GM13976 (cell line): ENCODE results near the gene LRRC36.

Experiments used
- DNase-seq: peaks from one replicate; pipeline ENCODE4 v3.0.0; 2012; ENCODE audit warnings: low spot score
- in situ Hi-C: fragments of 300-500 bp; cut with MboI; formaldehyde crosslinking; loops from one replicate; pipeline ENCODE4 v1.12.0; 2022; ENCODE audit warnings: low sequenced_read_pairs, mixed read lengths, inconsistent platforms; ENCODE audit not compliant: unreplicated experiment
- TF ChIP-seq, protein P1 (sequence below): IDR thresholded peaks from 2 replicates; pipeline ENCODE4 v1.5.1; 2012; ENCODE audit warnings: borderline replicate concordance, mild to moderate bottlenecking; ENCODE audit not compliant: insufficient read depth; ENCODE audit errors: extremely low read depth, missing control alignments, control extremely low read depth

Gene LRRC36

DNA sequence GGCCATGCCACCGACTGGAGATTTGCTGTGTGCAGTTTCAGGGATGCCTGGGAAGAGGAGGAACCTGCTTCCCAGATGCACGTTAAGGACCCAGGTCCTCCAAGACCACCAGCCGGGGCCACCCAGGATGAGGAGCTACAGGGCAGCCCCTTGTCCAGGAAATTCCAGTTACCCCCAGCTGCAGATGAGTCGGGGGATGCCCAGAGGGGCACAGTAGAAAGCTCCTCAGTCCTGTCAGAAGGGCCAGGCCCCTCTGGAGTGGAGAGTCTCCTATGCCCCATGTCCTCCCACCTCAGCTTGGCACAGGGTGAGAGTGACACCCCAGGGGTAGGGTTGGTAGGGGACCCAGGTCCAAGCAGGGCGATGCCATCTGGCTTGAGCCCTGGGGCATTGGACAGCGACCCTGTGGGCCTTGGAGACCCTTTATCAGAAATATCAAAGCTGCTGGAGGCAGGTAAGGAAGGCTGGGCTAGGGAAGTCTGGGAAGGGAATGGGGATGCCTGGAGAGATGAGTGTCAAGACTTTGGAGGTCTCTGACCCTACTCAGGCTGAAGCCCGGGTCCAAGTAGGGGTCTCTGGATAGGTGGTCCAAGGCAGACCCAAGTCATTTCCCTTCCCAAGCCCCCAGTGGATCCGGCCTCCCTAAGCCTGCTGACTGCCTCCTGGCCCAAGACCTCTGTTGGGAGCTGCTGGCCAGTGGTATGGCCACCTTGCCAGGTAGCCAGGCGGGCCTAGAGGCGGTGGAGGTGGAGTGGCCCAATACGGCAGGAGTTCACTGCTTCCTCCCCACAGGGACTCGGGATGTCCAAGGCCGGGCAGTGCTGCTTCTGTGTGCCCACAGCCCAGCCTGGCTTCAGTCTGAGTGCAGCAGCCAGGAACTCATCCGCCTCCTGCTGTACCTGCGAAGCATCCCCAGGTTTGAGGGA lies 46.3 kb upstream of the LRRC36 start:
- in situ Hi-C loops, result no loop called here
- TF ChIP-seq, protein P1, sequence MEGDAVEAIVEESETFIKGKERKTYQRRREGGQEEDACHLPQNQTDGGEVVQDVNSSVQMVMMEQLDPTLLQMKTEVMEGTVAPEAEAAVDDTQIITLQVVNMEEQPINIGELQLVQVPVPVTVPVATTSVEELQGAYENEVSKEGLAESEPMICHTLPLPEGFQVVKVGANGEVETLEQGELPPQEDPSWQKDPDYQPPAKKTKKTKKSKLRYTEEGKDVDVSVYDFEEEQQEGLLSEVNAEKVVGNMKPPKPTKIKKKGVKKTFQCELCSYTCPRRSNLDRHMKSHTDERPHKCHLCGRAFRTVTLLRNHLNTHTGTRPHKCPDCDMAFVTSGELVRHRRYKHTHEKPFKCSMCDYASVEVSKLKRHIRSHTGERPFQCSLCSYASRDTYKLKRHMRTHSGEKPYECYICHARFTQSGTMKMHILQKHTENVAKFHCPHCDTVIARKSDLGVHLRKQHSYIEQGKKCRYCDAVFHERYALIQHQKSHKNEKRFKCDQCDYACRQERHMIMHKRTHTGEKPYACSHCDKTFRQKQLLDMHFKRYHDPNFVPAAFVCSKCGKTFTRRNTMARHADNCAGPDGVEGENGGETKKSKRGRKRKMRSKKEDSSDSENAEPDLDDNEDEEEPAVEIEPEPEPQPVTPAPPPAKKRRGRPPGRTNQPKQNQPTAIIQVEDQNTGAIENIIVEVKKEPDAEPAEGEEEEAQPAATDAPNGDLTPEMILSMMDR, result no peak
- DNase-seq, result no peak

DNA sequence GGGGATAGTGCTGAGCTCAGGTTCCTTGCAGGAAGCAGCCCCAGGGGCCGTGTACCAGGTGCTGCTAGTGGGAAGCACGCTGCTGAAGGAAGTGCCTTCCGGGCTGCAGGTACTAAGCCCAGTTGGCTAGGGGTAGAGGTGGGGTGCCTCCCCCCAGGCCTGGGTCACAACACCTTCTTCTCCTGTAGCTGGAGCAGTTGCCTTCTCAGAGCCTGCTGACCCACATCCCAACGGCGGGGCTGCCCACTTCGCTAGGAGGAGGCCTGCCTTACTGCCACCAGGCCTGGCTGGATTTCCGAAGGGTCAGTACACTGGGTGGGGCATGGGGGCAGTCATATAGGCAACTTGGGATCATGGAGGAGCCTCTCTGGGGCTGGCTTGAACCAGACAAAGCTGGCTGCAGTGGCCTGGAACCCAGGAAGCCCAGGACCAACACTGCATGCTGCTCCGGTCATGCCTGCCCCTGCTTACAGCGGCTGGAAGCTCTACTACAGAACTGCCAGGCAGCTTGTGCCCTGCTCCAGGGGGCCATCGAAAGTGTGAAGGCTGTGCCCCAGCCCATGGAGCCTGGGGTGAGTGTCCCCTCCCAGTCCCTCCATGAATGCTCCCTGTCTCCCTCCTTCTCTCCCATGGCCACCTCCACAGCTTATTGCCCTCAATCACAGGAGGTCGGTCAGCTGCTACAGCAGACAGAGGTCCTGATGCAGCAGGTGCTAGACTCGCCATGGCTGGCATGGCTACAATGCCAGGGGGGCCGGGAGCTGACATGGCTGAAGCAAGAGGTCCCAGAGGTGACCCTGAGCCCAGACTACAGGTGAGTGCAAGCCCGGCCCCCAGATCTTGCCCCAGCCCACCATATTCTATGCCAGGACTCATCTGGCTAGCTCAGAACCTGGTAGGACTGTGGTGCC lies 44.8 kb upstream of the LRRC36 start:
- DNase-seq, result no peak
- TF ChIP-seq, protein P1, result no peak
- in situ Hi-C loops, result no loop called here

DNA sequence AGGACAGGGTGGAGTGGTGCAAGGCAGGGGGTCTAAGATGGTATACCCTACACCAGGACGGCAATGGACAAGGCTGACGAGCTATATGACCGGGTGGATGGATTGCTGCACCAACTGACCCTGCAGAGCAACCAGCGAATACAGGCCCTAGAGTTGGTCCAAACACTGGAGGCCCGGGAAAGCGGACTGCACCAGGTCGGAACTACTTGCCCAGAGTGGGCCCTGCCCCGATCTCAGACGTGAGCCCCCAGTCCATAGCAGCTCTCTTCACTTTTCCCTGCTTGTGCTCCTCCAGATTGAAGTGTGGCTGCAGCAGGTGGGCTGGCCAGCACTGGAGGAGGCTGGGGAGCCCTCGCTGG lies 44.2 kb upstream of the LRRC36 start:
- TF ChIP-seq, protein P1, result no peak
- in situ Hi-C loops, result no loop called here
- DNase-seq, result no peak

DNA sequence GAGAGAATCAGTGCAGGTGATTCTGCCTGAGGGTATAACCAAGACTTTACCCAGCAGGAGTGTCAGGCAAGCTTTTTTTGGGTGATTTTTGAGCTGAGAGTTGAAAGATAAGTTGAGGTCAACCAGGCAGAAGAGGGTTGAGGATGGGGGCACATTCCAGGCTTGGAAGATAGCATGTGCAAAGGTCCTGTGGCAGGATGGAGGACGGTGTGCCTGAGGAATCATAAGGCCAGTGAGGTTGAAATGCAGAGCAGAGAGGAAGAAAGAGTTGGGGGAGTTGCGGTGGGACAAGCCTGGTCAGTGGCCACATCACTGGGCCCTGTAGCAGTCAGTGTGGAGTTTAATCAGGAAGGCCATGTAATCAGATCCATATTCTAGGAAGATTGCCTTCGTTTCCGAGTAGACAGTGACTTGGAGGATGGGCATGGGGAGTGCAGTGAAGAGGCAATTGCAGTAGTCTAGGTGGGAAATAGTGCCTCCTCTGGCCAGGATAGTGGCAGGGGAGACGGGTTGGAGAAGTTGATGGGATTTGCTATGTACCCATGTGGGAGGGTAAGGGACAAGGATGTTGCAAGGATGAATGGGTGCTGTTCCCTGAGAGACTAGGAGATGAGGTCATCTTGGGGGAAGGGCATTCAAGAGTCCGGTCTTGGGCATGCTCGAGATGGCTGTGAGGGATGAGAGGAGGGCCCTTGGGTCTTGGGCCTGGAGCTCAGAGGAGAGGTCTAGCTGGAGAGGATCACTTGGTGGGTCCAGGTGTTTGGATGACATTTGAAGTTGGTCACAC lies 43.4 kb upstream of the LRRC36 start:
- TF ChIP-seq, protein P1, result no peak
- in situ Hi-C loops, result no loop called here
- no peak for DNase-seq

DNA sequence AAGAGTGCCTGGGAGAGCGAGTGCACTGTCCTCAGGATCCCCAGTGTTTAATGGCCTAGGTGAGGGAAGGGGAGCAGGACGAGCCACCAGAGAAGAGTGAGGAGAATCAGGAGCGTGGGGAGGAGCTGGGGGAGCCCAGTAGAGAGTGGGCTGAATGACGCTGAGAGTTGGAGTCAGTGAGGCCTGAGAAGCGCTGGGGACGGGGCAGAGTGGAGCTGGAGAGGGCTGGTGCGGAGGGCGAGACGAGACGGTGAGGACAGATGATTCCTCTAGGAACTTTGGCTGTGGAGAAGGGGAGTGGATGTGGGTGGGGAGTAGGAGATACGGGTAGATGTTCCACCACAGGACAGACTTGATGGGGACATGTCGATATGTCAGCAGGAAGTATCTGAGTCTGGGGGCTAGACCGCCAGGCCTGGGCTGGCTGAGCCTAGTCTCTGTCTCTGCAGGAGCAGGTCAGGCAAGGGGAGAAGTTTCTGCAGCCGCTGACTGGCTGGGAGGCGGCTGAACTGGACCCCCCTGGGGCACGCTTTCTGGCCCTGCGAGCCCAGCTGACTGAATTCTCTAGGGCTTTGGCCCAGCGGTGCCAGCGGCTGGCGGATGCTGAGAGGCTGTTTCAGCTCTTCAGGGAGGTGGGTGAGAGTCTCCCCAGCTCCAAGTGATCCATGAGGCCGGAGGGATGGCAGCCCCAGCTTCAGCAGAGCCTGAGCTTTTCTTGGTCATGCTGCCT lies 42.6 kb upstream of the LRRC36 start:
- no peak for DNase-seq
- in situ Hi-C loops, result no loop called here
- TF ChIP-seq, protein P1, result no peak
